GM19328 (cell line): ENCODE data around the gene TMEM156.
"Not testable (repeated sequence)": the region's sequence is repeated elsewhere in the genome, so short reads cannot be mapped to it uniquely, and the experiment has no call there.

Experiments
- ATAC-seq: cut with Tn5 transposase; IDR thresholded peaks from one replicate; pipeline ENCODE4 v1.9.1; 2021; ENCODE audit warnings: mild to moderate bottlenecking, moderate library complexity; ENCODE audit not compliant: unreplicated experiment

TMEM156 gene

GRCh38 chr4:38958453-38959190 is 73.6 kb downstream of the TMEM156 start:
- ATAC-seq: no peak

DNA sequence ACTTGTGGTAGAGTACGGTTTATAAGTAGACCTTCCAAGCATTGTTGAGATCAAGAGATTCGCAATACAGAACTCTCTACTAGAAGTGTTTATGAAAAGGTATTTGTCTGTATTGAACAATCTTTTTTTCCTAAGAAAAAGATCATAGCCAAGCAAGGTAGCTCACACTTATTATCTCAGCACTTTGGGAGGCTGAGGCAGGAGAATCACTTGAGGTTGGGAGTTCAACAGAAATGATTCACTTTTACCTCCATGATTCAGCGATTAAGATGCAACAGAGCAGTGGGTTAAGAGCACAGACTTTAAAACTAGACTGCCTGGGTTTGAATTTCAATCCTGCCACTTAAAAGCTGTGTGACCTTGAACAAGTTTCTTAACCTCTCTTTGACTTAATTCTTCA is 74.3 kb downstream of the TMEM156 start:
- ATAC-seq: no peak

DNA sequence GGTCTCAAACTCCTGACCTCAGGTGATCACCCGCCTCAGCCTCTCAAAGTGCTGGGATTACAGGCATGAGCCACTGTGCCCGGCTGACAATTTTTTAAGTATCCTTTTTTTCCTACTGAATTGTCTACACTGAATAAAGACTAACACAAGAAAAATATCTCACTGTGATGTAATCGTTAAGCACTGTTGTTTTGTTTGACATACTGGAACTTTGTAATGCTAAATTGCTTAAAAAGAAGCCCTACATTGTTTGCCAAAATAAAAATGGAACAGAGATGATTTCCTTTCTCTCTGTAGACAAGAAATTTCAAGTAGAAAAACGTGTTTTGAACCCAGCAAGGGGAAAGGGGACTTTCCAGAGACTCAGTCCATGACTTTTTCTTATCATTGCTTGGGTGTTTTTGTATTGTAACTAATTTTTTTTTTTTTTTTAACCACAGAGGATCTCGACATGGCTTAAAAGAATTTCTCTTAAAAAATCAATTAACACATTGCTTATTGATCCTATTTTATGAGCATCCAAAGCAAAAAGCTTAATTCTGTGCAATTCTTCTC is 74.9 kb downstream of the TMEM156 start:
- no peak for ATAC-seq

DNA sequence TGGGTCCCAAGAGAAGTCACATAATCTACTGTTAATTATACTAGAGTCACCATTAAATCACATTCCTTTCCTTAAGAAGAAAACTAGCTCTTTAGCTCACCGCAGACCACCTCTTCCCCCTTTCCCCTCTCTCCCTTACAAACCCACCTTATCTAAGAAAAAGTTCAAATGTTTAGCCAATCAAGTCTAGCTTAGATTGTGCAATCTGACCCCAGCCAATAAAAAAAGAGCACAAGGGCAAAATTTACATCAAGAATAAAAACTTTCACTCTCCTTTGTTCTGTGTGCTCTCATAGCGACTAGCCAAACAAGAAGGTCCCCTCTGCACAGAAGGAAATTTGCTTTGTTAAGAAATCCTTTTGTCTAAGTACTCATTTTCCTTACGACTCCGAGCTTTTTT is 76.3 kb downstream of the TMEM156 start:
- ATAC-seq: no peak

DNA sequence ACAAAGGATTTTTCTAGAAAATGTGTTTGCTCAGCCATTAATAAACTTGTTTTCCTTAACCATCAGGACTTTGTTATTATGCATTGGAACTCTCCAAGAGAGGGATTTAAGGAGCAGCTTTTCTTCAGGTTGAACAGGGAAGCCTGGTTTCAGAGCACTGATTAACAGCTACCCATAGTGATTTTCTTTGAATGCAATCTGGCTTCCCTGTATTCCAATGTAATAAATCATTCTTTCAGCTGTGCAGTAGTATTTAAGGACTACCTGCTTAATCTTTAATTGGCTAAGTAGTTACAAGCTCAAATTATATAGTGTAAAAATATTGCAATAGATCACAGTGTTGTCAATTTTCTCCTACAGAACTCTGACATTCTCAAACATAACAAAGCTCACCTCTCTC is 77.5 kb downstream of the TMEM156 start:
- no peak for ATAC-seq

DNA sequence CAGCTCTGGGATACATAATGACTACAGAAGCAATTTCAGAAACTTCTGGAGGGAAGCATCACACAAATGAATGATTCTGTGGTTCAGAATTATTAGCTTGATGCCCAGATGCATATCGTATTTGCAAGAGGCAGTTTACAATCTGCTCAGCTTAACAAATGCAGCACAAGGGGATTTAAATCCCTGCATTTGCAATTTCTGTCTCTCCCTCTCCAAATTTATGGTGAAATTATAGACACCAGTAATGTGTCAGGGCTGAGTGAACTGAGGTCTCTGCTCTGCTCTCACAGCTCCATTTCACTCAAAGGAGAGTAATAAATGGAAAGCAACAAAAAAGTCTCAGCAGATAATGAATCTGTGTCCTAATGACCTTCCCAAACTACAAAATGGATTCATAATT is 80.2 kb downstream of the TMEM156 start:
- ATAC-seq: no peak

DNA sequence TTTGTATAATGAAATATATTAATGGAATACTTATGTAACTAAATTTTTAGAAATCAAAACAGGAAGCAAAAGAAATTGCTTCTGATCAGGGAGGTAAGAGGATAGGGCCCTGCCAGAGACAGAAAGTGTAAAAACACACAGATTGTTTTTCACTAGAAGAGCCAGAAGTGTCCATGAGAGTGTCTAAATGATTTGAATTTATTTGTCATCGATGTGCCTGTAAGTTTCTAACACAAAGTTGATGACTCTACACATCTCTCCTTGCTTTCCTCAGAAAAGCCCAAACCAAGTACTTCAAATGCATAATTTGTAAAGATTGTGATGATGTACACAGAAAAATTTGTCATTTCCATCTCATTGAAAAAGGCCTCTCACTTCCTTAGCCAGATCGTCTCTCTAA is 80.6 kb downstream of the TMEM156 start:
- ATAC-seq: no peak

DNA sequence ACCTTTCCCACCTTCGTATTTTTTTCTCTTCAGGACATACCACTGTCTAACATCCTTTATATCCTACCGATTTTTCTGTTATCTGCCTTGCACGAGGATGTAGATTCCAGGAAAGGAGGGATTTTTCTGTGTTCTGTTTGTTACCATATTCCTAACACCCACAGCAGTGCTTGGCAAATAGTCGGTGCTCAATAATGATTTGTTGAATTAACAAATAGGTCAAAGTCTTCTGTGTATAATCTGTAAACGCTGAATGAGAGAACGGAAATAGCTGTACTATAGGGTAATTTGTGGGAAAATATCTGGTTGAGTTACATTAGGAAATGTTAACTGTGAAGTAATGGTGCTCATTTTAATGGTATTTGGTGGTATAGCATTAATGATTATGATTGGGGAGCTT is 81.5 kb downstream of the TMEM156 start:
- ATAC-seq: no peak

DNA sequence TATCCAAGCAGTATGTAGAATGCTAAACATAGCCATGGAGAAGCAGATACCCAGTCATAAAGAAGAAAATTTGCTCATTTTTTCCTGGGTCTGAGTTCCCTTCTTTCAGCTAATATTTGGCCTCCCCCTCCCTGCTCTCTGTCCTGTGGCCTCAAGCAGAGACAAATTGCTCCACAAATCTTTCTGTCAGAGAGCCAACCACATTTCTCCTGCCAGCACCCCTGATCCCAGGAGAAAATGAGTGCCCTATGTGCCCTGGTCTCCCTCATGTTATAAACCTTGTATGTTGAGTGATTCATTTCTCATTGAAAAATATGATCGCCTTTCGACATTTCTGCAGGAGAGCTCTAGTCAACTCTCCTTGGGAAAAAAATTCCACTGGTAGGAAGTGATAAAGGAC is 82.0 kb downstream of the TMEM156 start:
- no peak for ATAC-seq

DNA sequence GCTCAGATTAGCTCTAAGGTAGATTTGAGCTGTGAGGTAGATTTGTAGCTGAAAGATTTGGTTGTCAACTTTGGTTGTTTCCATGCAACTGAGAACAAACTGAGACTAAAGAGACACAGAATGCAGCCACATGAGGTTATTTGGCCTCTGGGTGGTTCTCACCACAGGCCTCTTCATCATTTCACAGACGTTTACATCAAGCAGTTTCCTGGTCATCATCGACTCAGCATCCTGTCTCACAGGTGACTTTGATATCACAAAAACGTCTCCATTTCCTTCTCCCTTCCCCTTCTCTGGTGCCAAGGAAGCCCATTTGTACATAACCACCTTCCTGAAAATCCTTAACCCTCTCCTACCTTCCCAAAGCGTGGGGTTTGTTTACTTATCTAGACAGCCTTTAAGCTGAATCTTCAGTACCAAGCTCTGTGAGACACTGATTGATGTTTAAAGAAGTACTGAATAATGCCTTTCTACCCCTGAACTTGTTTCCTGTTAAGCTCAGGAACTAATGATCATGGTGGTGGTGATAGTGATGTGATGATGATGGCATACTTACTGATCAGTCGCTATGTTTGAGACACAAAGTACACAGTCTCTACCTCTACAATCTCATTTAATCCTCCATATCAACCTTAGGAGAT is 82.7 kb downstream of the TMEM156 start:
- no peak for ATAC-seq

- ATAC-seq: no peak
Observed at GRCh38 chr4:38948551-38948950, 83.7 kb downstream of the TMEM156 start.

- no peak for ATAC-seq
Observed at GRCh38 chr4:38946919-38947318, 85.3 kb downstream of the TMEM156 start.

DNA sequence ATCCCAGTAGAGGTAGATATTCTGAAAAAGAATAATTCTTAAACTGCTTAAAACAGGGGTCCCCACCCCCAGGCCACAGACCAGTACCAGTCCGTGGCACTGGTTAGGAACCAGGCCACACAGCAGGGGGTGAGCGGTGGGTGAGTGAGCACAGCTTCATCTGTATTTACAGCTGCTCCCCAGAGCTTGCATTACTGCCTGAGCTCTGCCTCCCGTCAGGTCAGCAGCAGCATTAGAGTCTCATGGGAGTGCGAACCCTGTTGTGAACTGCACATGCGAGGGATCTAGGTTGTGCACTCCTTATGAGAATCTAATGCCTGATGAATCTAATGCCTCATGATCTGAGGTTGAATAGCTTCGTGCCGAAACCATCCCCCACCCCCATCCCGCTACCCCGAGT is 87.8 kb downstream of the TMEM156 start:
- ATAC-seq: no peak

DNA sequence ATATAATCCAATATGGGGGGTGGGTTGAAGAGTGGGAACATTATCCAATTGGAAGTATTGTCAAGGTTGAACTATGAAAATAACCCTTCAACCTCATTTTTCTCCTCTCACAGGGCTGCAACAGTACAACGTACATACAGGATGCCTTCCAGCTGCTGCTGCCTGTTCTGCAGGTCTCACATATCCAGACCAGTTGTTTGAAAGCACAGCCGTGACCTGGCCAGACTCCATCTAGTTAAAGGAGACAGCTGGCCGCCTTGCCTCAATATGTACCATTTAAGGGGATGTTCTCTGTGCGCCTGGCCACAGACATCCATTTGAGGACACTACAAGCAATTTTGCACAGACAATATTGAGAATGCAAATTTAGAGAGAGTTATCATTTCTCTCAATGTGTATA is 88.9 kb downstream of the TMEM156 start:
- ATAC-seq: no peak

GRCh38 chr4:38941906-38942305 is 90.3 kb downstream of the TMEM156 start:
- not testable (repeated sequence) for ATAC-seq

GRCh38 chr4:38940476-38940875 is 91.7 kb downstream of the TMEM156 start:
- ATAC-seq: no peak

DNA sequence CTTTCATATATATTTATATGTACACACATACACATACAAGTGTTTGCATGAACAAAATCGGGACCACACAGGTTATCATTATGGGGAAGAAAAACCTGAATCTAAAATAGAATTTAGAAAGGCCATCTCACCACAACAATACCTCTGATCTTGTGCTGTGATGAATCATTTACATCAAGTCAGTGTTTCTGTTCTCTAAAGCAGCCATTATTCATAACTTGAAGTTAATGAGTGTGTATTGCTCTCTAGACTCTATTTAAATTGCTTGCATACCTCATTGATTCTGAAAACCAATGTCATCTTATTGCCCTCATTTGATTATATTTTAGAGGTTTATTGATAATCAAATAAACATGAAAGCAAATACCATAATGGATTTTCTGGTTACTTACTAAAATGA is 93.0 kb downstream of the TMEM156 start:
- peak; percentile 79 for ATAC-seq

DNA sequence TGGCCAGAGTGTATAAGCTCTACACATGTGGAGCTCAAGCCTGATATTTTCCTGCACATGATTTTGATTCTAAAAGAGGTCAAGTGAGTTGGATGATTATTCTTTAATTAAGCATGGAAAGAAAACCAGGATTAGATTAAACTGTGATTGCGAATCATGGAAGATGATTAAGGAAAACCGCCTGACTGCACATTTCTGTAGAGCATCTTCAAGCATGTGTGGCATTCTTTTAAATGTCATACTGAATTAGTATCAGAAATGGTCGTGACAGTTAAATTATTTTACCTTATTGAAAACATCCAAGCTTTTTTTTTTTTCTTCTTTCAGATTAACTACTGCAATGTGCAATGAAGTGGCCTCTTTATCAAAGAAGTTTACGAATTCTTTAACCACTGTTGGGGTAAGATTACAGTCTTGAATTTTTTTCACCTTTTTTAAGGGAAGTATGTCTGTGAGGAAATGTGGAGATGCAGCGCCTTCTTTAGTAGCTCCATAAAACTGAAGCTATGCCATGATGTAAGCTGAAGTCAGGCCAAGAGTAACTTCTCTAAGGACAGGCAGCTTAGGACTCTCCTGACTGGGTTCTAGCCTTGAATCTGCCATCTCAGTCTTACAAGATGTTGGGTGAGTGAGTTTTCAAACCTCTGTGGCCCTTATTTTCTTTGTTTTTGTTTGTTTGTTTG is 96.7 kb downstream of the TMEM156 start:
- ATAC-seq: no peak

DNA sequence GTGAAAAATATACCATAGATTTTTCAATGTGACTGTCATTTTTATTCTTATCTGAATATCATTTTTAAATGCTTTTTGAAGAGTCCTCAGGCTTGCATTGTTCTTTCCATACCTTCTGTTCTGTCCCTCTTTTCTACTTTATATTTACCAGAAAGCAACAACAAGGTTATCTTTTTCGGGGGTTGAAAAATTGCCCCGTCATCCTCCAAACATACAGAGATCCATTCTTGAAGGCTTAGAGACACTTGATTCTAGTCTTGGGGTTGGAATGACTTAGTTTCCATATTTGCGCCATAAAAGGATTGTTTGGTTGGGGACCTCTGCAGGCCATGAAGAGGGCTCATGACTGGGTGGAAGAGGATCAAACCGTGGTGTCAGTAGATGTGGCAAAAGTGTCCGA is 101.1 kb downstream of the TMEM156 start:
- ATAC-seq: no peak

- ATAC-seq: no peak
Observed at GRCh38 chr4:38930707-38931106, 101.5 kb downstream of the TMEM156 start.

DNA sequence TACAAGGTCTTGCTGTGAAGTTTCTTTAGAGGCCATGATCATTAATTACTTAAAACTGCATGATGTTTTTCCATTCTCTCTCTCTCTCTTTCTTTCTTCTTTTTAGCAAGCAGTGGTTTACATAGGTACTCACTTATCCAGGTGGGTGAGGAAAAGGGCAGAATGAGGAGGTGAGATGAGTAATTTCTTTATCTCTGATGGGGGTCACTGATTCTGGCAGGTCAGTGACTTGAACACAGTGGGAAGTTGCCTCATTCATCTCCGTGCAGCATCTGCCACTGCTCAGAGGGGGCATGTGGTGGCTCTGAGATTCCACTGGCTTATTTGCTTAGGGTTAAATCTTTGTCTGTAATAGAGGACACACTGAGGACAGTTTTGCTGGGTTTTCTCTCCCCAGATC is 102.0 kb downstream of the TMEM156 start:
- no peak for ATAC-seq

- no peak for ATAC-seq
Observed at GRCh38 chr4:38928974-38929373, 103.2 kb downstream of the TMEM156 start.
